Fibroblast of lung (primary cell): ENCODE data around the gene TPSD1. TPM values are rescaled to one million over a fixed set of nuclear protein-coding genes. Genes with fewer than 3 reads are reported as not detected.

ENCODE experiments used
- DNase-seq, 2 donors: peaks; one replicate each; pipeline versions ENCODE4 v3.0.0 to v3.0.0-alpha.2; 2010; ENCODE audit warnings: low read depth in 2 of 2
- H2AFZ ChIP-seq: 2 replicates; pipeline ENCODE4 v1.5.1; 2012; ENCODE audit warnings: low read length, control low read depth, inconsistent platforms
- H3K27ac ChIP-seq: 2 replicates; pipeline ENCODE4 v1.5.1; 2011; ENCODE audit warnings: low read length, control low read depth; ENCODE audit not compliant: insufficient read depth
- H3K27me3 ChIP-seq: 2 replicates; pipeline ENCODE4 v1.5.1; 2011; ENCODE audit warnings: mild to moderate bottlenecking, low read length; ENCODE audit not compliant: control insufficient read depth, insufficient read depth
- H3K36me3 ChIP-seq: 2 replicates; pipeline ENCODE4 v1.5.1; 2011; ENCODE audit warnings: low read length; ENCODE audit not compliant: control insufficient read depth, insufficient read depth
- H3K4me1 ChIP-seq: 2 replicates; pipeline ENCODE4 v1.5.1; 2011; ENCODE audit warnings: low read length; ENCODE audit not compliant: control insufficient read depth, insufficient read depth; ENCODE audit errors: extremely low read depth
- H3K4me2 ChIP-seq: 2 replicates; pipeline ENCODE4 v1.5.1; 2011; ENCODE audit warnings: low read length, control low read depth; ENCODE audit not compliant: insufficient read depth; ENCODE audit errors: extremely low read depth
- H3K4me3 ChIP-seq, 4 experiments: fragments of 200-600 bp in 1 of 4; sonication (generic) in 1 of 4; replicated peaks in 1 of 4; 2 replicates each; pipeline ENCODE4 v1.5.1; 2011 to 2016; ENCODE audit warnings: low read length in 4 of 4, low read depth in 3 of 4, mild to moderate bottlenecking in 3 of 4, control low read depth in 2 of 4, inconsistent platforms in 1 of 4, mixed read lengths in 1 of 4; ENCODE audit not compliant: insufficient read depth in 1 of 4; ENCODE audit errors: control extremely low read depth in 1 of 4
- H3K79me2 ChIP-seq: 2 replicates; pipeline ENCODE4 v1.5.1; 2012; ENCODE audit warnings: mild to moderate bottlenecking, low read length, inconsistent platforms; ENCODE audit not compliant: control insufficient read depth, insufficient read depth
- H3K9ac ChIP-seq: 2 replicates; pipeline ENCODE4 v1.5.1; 2011; ENCODE audit warnings: mild to moderate bottlenecking, low read length, control low read depth; ENCODE audit not compliant: insufficient read depth
- H3K9me3 ChIP-seq: 2 replicates; pipeline ENCODE4 v1.5.1; 2012; ENCODE audit warnings: low read depth, low read length; ENCODE audit not compliant: control insufficient read depth, insufficient read depth
- H4K20me1 ChIP-seq: 2 replicates; pipeline ENCODE4 v1.5.1; 2011; ENCODE audit warnings: low read length; ENCODE audit not compliant: control insufficient read depth, insufficient read depth; ENCODE audit errors: extremely low read depth
- EZH2 ChIP-seq: IDR thresholded peaks from 2 replicates; pipeline ENCODE4 v1.5.1; 2012; ENCODE audit warnings: low read length, control low read depth, mild to moderate bottlenecking; ENCODE audit errors: missing control alignments
- polyA plus RNA-seq, 2 donors: library from polyadenylated mRNA; depleted of rRNA in 1 of 2; stranded (reverse) in 1 of 2; unstranded in 1 of 2; fragments of >200 nt; gene quantifications; 2 replicates each; pipeline ENCODE4 v1.2.1, GENCODE V29; 2011 to 2012; ENCODE audit warnings: missing spikeins in 1 of 2
- total RNA-seq: library from RNA; depleted of rRNA; stranded (reverse); fragments of >200 nt; gene quantifications from 2 replicates; pipeline ENCODE4 v1.2.1, GENCODE V29; 2014
- TF ChIP-seq, protein P1 (sequence below), 2 donors: IDR thresholded peaks in 1 of 2; conservative IDR thresholded peaks in 1 of 2; 1 replicate in 1 of 2; 2 replicates in 1 of 2; pipeline ENCODE4 v1.5.1; 2011 to 2012; ENCODE audit warnings: low read length in 2 of 2, control low read depth in 1 of 2, inconsistent platforms in 1 of 2, low read depth in 1 of 2, mild to moderate bottlenecking in 1 of 2

The TPSD1 gene
- total and polyA plus RNA-seq, 2 donors (not counting 1 experiment from before 2014, with no cell fraction given) = not detected

DNA sequence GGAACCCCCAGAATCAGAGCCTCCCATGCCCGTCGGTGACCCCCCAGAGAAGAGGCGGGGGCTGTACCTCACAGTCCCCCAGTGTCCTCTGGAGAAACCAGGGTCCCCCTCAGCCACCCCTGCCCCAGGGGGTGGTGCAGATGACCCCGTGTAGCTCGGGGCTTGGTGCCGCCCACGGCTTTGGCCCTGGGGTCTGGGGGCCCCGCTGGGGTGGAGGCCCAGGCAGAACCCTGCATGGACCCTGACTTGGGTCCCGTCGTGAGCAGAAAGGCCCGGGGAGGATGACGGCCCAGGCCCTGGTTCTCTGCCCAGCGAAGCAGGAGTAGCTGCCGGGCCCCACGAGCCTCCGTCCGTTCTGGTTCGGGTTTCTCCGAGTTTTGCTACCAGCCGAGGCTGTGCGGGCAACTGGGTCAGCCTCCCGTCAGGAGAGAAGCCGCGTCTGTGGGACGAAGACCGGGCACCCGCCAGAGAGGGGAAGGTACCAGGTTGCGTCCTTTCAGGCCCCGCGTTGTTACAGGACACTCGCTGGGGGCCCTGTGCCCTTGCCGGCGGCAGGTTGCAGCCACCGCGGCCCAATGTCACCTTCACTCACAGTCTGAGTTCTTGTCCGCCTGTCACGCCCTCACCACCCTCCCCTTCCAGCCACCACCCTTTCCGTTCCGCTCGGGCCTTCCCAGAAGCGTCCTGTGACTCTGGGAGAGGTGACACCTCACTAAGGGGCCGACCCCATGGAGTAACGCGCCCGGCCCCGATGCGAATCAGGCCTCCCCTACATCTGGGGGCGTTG is 34.8 kb upstream of the TPSD1 start:
- Histone ChIP-seq H3K36me3 (no peaks in the 10 kb centered on the region), H3K9me3 (no peaks in the 10 kb centered on the region), H3K27ac (no peak overlapping the region), H4K20me1 (no peaks in the 10 kb centered on the region), H3K79me2 (no peaks in the 10 kb centered on the region), H3K27me3 (no peaks in the 10 kb centered on the region), H2AFZ (no peak overlapping the region), H3K4me1 (no peaks in the 10 kb centered on the region), H3K4me2 (no peak overlapping the region), H3K4me3 (no peak overlapping the region), H3K9ac (no peak overlapping the region)
- TF ChIP-seq EZH2 = no peak
- TF ChIP-seq, protein P1, sequence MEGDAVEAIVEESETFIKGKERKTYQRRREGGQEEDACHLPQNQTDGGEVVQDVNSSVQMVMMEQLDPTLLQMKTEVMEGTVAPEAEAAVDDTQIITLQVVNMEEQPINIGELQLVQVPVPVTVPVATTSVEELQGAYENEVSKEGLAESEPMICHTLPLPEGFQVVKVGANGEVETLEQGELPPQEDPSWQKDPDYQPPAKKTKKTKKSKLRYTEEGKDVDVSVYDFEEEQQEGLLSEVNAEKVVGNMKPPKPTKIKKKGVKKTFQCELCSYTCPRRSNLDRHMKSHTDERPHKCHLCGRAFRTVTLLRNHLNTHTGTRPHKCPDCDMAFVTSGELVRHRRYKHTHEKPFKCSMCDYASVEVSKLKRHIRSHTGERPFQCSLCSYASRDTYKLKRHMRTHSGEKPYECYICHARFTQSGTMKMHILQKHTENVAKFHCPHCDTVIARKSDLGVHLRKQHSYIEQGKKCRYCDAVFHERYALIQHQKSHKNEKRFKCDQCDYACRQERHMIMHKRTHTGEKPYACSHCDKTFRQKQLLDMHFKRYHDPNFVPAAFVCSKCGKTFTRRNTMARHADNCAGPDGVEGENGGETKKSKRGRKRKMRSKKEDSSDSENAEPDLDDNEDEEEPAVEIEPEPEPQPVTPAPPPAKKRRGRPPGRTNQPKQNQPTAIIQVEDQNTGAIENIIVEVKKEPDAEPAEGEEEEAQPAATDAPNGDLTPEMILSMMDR (conservative IDR thresholded peaks at IDR 0.05 in 1 of 2, IDR thresholded peaks at IDR 0.05 in 1 of 2; ENCODE audit: low read depth in 1 of 2, low read length in 2 of 2) = no peak
- no peak for DNase-seq

DNA sequence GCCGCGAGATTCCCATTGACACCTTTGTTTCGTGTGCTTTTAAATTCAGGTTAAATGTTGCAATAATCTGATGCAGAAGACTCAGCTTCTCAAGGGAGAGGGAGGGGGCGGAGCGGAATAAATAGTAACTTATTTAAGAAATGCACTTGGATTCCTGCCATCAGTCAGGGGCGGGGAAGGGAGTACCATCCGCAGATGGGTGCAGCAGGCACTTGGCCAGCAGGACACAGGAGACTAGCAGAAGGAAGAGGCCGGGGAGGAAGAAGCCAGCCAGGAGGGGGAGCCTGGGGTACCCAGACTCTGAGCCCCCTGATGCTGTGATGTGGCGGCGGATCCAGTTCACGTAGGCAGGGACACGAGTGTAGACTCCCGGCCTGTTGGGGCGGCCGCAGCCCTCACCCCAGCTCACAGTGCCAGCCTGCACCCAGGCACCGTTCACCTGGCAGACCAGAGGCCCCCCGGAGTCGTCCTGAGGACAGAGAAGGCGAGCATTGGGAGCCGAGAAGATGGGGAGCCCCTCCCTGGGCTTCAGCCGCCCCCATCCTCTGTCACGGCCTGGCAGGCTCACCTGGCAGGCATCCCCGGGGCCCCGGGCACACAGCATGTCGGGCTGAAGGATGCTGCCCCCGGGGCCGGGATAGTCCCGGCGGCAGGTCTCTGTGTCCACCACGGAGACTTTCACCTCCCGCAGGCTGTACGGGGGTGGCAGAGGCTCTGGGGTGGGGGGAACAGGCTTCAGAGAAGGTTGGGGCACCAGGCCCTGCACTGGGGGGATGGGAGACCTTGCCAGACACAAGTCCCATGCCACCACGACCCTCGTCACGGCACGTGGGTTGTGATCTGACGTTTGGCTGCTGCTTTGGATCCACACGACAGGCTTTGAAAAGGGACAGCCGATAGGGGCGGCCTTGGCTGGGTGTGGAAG is 34.0 kb upstream of the TPSD1 start:
- no peak for DNase-seq
- Histone ChIP-seq H3K36me3 (no peaks in the 10 kb centered on the region), H3K79me2 (no peaks in the 10 kb centered on the region), H3K4me2 (no peak overlapping the region), H3K9ac (no peak overlapping the region), H3K4me1 (no peaks in the 10 kb centered on the region), H3K9me3 (no peaks in the 10 kb centered on the region), H4K20me1 (no peaks in the 10 kb centered on the region), H3K27ac (no peak overlapping the region), H3K4me3 (no peak overlapping the region), H2AFZ (no peak overlapping the region), H3K27me3 (no peaks in the 10 kb centered on the region)
- TF ChIP-seq, protein P1 (conservative IDR thresholded peaks at IDR 0.05 in 1 of 2, IDR thresholded peaks at IDR 0.05 in 1 of 2; ENCODE audit: low read depth in 1 of 2, low read length in 2 of 2) = no peak
- no peak for TF ChIP-seq EZH2
